Measurements from ENCODE around the gene NANS. TPM values are rescaled to one million over a fixed set of nuclear protein-coding genes. Genes with fewer than 3 reads are reported as not detected.

The NANS gene
- total RNA-seq, 1 experiment from 2014 or later, result 57.9 TPM

DNA sequence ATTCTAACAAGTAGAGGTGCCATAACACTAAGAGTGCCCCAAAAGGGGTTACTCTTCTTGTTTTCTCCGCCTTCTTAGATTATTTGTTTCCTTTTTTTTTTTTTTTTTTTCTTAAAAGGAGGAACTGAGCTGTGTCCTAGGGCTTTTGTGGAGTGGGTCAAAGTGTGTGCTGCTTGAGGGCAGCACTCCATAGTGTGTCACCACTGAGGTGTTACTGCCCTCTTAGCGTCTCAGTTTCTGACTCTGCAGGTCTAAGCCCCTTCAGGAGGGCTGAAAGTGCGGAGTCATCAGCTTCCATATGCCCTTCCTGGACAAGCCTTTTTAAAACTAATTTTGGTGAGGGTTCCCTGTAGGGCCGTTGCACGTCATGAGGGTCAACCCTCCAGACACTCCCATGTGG lies 12.6 kb upstream of the NANS start:
- POLR2A ChIA-PET, result interaction anchor here (0.6 kb wide), 2 partner anchors 223 to 685 kb away, joined by 3 read pairs; no protein-coding TSS in a partner anchor
- ATAC-seq, result no peak
- H3K27ac Mint-ChIP-seq, result no peak overlapping the region

DNA sequence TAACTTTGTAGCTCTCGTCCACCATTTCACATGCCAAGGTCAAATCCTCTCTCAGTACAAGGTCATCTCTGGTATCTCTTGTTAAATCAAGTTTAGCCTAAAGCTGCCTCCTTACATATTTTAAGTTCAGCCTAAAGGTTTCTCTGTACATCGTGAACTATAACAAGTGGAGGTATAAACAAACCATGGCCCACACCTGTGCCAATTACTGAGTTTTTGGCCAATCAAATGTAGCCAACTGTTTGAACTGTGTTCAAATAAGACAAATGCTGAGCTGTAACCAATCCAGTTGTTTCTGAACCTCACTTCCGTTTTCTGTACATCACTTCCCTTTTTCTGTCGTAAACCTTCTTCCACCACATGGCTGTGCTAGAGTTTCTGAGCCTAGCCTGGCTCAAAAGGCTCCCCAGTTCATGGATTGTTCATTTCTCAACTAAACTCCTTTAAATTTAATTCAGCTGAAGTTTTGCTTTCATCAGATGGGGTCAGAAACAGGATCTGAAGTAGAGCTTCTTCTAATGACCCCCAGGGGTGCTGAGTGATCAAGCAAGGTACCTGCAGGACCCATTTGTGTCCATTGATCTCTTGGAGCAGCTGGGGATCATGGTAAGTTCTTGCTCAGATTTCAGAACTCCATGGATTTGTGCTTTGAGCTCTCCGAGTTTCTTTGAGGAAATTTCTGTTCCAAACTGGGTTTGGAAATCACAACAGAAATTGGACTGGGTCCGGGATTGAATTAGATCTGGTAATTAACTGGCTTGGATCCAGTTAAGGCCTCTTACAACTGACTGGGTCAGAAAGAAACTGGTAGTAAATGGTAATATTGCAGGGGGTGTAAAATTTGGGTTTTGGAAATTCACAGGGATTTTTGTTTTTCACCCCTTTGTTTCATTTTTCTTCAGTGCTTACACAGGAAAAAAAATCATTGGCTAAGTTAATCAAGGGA lies 11.0 kb upstream of the NANS start:
- Mint-ChIP-seq H3K4me3 (no peak overlapping the region), H3K4me1 (no peaks in the 10 kb centered on the region), H3K9me3 (no peaks in the 10 kb centered on the region), H3K27me3 (ENCODE audit: low read depth) (peaks cover 4% of the 10 kb centered on the region), H3K36me3 (no peaks in the 10 kb centered on the region), H3K27ac (no peak overlapping the region)
- ChIA-PET POLR2A (interaction anchor here (1.4 kb wide), 1 partner anchor 11 kb away, joined by 3 read pairs; the partner anchor contains the start of gene NANS), CTCF (interaction anchor here (0.9 to 3.4 kb wide), 4 partner anchors 11 to 123 kb away, joined by 3 to 29 read pairs (median 4); partner anchors contain the start of genes NANS and TRIM14)
- DNase-seq (ENCODE audit: low spot score), result no peak
- no peak for TF ChIP-seq JUN (CRISPR knock-in tag; IDR thresholded peaks at IDR 0.05)
- TF ChIP-seq IRF2 (CRISPR knock-in tag; IDR thresholded peaks at IDR 0.05; ENCODE audit: borderline replicate concordance, low read depth), result no peak
- no peak for TF ChIP-seq EMX1 (CRISPR knock-in tag; IDR thresholded peaks at IDR 0.05)
- TF ChIP-seq CREM (CRISPR knock-in tag; IDR thresholded peaks at IDR 0.05), result no peak
- TF ChIP-seq, protein P1, sequence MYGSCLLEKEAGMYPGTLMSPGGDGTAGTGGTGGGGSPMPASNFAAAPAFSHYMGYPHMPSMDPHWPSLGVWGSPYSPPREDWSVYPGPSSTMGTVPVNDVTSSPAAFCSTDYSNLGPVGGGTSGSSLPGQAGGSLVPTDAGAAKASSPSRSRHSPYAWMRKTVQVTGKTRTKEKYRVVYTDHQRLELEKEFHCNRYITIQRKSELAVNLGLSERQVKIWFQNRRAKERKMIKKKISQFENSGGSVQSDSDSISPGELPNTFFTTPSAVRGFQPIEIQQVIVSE (CRISPR knock-in tag; IDR thresholded peaks at IDR 0.05; ENCODE audit: borderline replicate concordance), result no peak
- TF ChIP-seq SMAD3 (CRISPR knock-in tag; IDR thresholded peaks at IDR 0.05; ENCODE audit: borderline replicate concordance), result no peak
- no peak for TF ChIP-seq ZNF416 (CRISPR knock-in tag; IDR thresholded peaks at IDR 0.05)
- ATAC-seq, result no peak

More for the DNA sequence above, 12.6 kb upstream of the NANS start:
- Mint-ChIP-seq H3K27me3 (ENCODE audit: low read depth) (peaks cover 10% of the 10 kb centered on the region), H3K4me1 (peaks cover 9% of the 10 kb centered on the region; the same call in 1 of the 2 replicates), H3K4me3 (no peak overlapping the region), H3K36me3 (no peaks in the 10 kb centered on the region), H3K9me3 (no peaks in the 10 kb centered on the region)
- no peak for DNase-seq (ENCODE audit: low spot score)
- CTCF ChIA-PET, result interaction anchor here (0.6 to 3.4 kb wide), 3 partner anchors 9 to 154 kb away, joined by 3 to 29 read pairs (median 3); no protein-coding TSS in a partner anchor
- TF ChIP-seq, protein P1 (CRISPR knock-in tag; IDR thresholded peaks at IDR 0.05; ENCODE audit: borderline replicate concordance), result no peak

DNA sequence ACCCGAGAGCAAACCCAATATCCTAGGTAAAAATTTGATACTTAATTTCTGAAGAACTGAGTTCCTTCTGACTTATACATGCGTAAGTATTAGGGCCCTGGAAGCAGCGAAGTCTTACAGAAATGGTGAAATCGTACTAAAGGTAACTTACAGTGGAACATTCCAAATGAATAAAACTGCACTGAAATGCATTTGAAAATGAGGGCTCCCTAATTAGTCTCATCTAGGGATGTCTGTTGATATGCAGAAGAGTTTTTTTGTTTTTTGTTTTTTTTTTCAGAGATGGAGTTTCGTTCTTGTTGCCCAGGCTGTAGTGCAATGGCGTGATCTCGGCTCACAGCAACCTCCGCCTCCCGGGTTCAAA lies 10.4 kb upstream of the NANS start:
- ChIA-PET POLR2A (interaction anchor here (1.4 kb wide), 1 partner anchor 11 kb away, joined by 3 read pairs; the partner anchor contains the start of gene NANS), CTCF (interaction anchor here (0.9 to 3.4 kb wide), 2 partner anchors 11 to 73 kb away, joined by 3 to 29 read pairs; partner anchors contain the start of gene TRIM14)
- DNase-seq (ENCODE audit: low spot score) (no peak), ATAC-seq (no peak)
- peaks cover 7% of the 10 kb centered on the region for H3K27me3 Mint-ChIP-seq (ENCODE audit: low read depth)
- no peaks in the 10 kb centered on the region for H3K9me3 Mint-ChIP-seq
- H3K36me3 Mint-ChIP-seq, result no peaks in the 10 kb centered on the region
- no peaks in the 10 kb centered on the region for H3K4me1 Mint-ChIP-seq
- H3K4me3 Mint-ChIP-seq, result no peak overlapping the region
- no peak overlapping the region for H3K27ac Mint-ChIP-seq
- TF ChIP-seq, protein P2, sequence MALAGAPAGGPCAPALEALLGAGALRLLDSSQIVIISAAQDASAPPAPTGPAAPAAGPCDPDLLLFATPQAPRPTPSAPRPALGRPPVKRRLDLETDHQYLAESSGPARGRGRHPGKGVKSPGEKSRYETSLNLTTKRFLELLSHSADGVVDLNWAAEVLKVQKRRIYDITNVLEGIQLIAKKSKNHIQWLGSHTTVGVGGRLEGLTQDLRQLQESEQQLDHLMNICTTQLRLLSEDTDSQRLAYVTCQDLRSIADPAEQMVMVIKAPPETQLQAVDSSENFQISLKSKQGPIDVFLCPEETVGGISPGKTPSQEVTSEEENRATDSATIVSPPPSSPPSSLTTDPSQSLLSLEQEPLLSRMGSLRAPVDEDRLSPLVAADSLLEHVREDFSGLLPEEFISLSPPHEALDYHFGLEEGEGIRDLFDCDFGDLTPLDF (CRISPR knock-in tag; IDR thresholded peaks at IDR 0.05), result no peak
- TF ChIP-seq GABPB1 (CRISPR knock-in tag; IDR thresholded peaks at IDR 0.05) (no peak), ESRRA (CRISPR knock-in tag; IDR thresholded peaks at IDR 0.05; ENCODE audit: borderline replicate concordance) (no peak), FOXP1 (CRISPR knock-in tag; IDR thresholded peaks at IDR 0.05; ENCODE audit: borderline replicate concordance) (no peak), ETV6 (CRISPR knock-in tag; IDR thresholded peaks at IDR 0.05) (no peak), IRF2 (CRISPR knock-in tag; IDR thresholded peaks at IDR 0.05; ENCODE audit: borderline replicate concordance, low read depth) (no peak), NFYB (CRISPR knock-in tag; conservative IDR thresholded peaks at IDR 0.05; ENCODE audit: low read depth) (no peak), FOXK1 (CRISPR knock-in tag; IDR thresholded peaks at IDR 0.05) (no peak), TEAD1 (CRISPR knock-in tag; IDR thresholded peaks at IDR 0.05) (no peak)
- TF ChIP-seq, protein P3, sequence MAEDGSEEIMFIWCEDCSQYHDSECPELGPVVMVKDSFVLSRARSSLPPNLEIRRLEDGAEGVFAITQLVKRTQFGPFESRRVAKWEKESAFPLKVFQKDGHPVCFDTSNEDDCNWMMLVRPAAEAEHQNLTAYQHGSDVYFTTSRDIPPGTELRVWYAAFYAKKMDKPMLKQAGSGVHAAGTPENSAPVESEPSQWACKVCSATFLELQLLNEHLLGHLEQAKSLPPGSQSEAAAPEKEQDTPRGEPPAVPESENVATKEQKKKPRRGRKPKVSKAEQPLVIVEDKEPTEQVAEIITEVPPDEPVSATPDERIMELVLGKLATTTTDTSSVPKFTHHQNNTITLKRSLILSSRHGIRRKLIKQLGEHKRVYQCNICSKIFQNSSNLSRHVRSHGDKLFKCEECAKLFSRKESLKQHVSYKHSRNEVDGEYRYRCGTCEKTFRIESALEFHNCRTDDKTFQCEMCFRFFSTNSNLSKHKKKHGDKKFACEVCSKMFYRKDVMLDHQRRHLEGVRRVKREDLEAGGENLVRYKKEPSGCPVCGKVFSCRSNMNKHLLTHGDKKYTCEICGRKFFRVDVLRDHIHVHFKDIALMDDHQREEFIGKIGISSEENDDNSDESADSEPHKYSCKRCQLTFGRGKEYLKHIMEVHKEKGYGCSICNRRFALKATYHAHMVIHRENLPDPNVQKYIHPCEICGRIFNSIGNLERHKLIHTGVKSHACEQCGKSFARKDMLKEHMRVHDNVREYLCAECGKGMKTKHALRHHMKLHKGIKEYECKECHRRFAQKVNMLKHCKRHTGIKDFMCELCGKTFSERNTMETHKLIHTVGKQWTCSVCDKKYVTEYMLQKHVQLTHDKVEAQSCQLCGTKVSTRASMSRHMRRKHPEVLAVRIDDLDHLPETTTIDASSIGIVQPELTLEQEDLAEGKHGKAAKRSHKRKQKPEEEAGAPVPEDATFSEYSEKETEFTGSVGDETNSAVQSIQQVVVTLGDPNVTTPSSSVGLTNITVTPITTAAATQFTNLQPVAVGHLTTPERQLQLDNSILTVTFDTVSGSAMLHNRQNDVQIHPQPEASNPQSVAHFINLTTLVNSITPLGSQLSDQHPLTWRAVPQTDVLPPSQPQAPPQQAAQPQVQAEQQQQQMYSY (CRISPR knock-in tag; IDR thresholded peaks at IDR 0.05), result no peak
- TF ChIP-seq, protein P4, sequence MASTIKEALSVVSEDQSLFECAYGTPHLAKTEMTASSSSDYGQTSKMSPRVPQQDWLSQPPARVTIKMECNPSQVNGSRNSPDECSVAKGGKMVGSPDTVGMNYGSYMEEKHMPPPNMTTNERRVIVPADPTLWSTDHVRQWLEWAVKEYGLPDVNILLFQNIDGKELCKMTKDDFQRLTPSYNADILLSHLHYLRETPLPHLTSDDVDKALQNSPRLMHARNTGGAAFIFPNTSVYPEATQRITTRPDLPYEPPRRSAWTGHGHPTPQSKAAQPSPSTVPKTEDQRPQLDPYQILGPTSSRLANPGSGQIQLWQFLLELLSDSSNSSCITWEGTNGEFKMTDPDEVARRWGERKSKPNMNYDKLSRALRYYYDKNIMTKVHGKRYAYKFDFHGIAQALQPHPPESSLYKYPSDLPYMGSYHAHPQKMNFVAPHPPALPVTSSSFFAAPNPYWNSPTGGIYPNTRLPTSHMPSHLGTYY (CRISPR knock-in tag; IDR thresholded peaks at IDR 0.05), result no peak
- TF ChIP-seq, protein P5, sequence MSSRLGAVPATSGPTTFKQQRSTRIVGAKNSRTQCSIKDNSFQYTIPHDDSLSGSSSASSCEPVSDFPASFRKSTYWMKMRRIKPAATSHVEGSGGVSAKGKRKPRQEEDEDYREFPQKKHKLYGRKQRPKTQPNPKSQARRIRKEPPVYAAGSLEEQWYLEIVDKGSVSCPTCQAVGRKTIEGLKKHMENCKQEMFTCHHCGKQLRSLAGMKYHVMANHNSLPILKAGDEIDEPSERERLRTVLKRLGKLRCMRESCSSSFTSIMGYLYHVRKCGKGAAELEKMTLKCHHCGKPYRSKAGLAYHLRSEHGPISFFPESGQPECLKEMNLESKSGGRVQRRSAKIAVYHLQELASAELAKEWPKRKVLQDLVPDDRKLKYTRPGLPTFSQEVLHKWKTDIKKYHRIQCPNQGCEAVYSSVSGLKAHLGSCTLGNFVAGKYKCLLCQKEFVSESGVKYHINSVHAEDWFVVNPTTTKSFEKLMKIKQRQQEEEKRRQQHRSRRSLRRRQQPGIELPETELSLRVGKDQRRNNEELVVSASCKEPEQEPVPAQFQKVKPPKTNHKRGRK (CRISPR knock-in tag; IDR thresholded peaks at IDR 0.05; ENCODE audit: borderline replicate concordance), result no peak
